Activated naive CD4-positive, alpha-beta T cell treated with anti-CD3 and anti-CD28 coated beads, Interleukin-2, amount 10 ng/mL, durations not matched to agents 5 hours and 36 hours (primary cell): ENCODE measurements around the gene GJD2. TPM values are rescaled to one million over a fixed set of nuclear protein-coding genes. Genes with fewer than 3 reads are reported as not detected.

Source experiments
- total RNA-seq, 2 experiments: library from RNA; stranded (reverse); gene quantifications; one replicate each; pipeline ENCODE4 v1.2.3, GENCODE V29; 2021

The GJD2 gene
- total RNA-seq = not detected

DNA sequence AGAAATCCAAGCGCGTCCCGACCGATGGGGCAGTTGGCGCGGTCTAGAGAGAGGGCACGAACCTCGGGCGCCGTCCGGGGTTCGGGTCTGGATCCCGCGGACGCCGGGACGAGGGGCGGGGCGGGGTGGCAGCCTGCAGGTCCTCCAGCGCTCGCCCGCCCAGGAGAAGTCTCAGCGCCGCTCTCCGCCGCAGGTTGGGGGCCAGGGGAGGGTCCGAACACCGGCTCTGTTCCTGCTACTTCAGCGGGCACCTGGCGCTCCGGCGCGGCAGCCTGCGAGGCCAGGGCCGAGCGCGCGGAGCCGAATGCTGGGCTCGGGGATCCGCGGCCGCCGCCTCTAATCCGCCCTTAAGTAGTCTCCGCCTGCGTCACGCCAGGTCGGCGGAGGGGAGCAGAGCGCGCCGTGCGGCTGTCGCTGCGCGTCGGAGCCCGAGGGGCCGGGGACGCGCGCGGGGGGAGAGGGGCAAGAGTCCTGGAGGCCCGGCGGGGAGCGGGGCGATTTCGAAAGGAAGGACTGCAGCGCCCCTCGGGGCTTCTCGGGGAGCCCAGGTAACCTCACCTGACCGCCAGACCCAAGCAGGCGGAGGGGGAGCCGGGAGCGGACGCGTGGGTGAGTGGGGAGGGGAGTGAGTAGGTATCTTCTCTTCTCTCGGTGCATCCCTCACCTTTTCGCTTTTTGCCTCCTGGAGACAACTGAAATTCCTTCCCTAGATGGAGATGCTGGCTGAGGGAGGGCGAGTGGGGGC lies at the start of gene GJD2:
Gene GJD2, minus strand, starts transcription at position 325 of the 745 bp plus-strand sequence. CDS start 510 bp downstream, outside the sequence.

GRCh38 chr15:34795267-34796081 lies 40.7 kb upstream of the GJD2 start, which contains the start of gene ACTC1:
TSS of gene ACTC1 (minus strand) at chr15:34795549. CDS start at chr15:34794808, 741 bp downstream.

Other genes with a start within 250 kb of the GJD2 start
- 100 to 1,000 TPM; 259 to 305 TPM for gene GOLGA8B, start 171.3 kb downstream of the GJD2 start, total RNA-seq
- gene ACTC1, start 40.6 kb upstream of the GJD2 start, total RNA-seq = not detected
- gene AQR, start 214.7 kb upstream of the GJD2 start, total RNA-seq = 10 to 100 TPM; 32.1 to 33.6 TPM
- 10 to 100 TPM; 39.7 to 40.2 TPM for gene ZNF770, start 233.3 kb upstream of the GJD2 start, total RNA-seq